Fibroblast of mammary gland (primary cell): ENCODE results near the gene EPC1.
"Not testable (repeated sequence)": the region's sequence is repeated elsewhere in the genome, so short reads cannot be mapped to it uniquely, and the experiment has no call there.

ENCODE experiments used
- DNase-seq: peaks from one replicate; pipeline ENCODE4 v3.0.0-alpha.2; 2010; ENCODE audit warnings: low read depth
- H3K4me3 ChIP-seq: 2 replicates; pipeline ENCODE4 v1.5.1; 2011; ENCODE audit warnings: low read depth, mild to moderate bottlenecking, low read length, moderate library complexity; ENCODE audit not compliant: control insufficient read depth
- CTCF ChIP-seq: conservative IDR thresholded peaks from 2 replicates; pipeline ENCODE4 v1.5.1; 2011; ENCODE audit warnings: low read depth, low read length, inconsistent platforms; ENCODE audit not compliant: control insufficient read depth, insufficient read depth

The EPC1 gene

DNA sequence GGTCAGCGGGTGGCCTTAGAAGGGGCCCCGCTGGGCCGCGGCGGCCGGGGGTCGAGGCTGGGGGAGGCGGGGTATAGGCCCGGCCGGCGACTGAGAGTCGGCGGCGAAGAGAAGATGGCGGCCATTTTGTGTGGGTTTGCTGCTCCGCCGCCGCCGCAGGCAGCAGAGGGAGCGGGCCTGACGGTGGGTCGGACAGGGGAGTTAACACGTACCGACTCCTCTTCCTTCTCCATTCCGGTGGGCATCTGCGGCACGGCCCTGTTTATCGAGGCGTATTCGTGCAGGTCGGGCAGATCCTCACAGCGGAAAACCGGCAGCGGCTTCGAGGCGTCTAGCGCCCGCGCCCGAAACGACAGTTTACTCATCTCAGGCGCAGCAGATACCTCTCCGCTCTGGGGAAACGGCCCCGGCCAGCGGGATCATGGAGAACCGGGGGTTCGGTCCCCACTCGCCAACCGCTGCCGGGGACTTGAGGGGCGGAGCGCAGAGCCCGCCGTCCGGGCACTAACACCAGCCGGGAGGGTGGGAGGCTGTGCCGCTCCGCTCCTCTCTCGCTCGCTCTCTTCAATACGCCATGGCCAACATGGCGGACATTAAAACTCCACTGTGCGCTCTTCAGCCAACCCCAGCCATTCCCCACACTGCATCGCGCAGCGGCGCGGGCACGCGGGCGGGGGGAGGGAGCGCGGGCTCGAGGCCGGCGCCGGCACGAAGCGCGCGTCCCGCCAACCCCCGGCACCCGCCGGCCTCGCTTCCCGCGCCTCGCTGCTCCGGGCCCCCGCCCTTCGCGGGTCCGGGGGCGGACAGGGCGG is at the start of gene EPC1:
TSS of gene EPC1 (minus strand) at position 608 of the 812 bp plus-strand sequence. CDS start at position 365, 243 bp downstream.
- peak within 1 kb of the TSS; percentile 95 for H3K4me3 ChIP-seq
- DNase-seq: peak; percentile 85
- TF ChIP-seq CTCF: no peak

GRCh38 chr10:32393911-32394310 is 47.0 kb upstream of the EPC1 start:
- no peak overlapping the region for H3K4me3 ChIP-seq
- no peak for DNase-seq
- TF ChIP-seq CTCF: no peak

GRCh38 chr10:32392284-32392683 is 45.3 kb upstream of the EPC1 start:
- H3K4me3 ChIP-seq, DNase-seq: not testable (repeated sequence)

- DNase-seq: no peak
- H3K4me3 ChIP-seq: no peak overlapping the region
- TF ChIP-seq CTCF: no peak
Measured at GRCh38 chr10:32390193-32390592, 43.2 kb upstream of the EPC1 start.

GRCh38 chr10:32388258-32389027 is 41.5 kb upstream of the EPC1 start:
- TF ChIP-seq CTCF: no peak
- no peak for DNase-seq
- H3K4me3 ChIP-seq: no peak overlapping the region

- TF ChIP-seq CTCF: no peak
- DNase-seq: peak; percentile 33
- no peak overlapping the region for H3K4me3 ChIP-seq
Measured at GRCh38 chr10:32386623-32387260, 39.8 kb upstream of the EPC1 start.

- no peak for DNase-seq
- TF ChIP-seq CTCF: no peak
- no peak overlapping the region for H3K4me3 ChIP-seq
Measured at GRCh38 chr10:32384171-32384570, 37.2 kb upstream of the EPC1 start.
